Suppressor macrophage treated with lipopolysaccharide for 1 hour (primary cell): ENCODE measurements around the gene FAM177B.

Source experiments
- DNase-seq, 3 donors: peaks; one replicate each; pipeline ENCODE4 v3.0.0-alpha.2; 2020 to 2022

The FAM177B gene

GRCh38 chr1:222736972-222737371 lies at the start of gene FAM177B:
TSS of gene FAM177B (plus strand) at chr1:222737202. CDS start at chr1:222746546, 9,344 bp downstream.
- no peak for DNase-seq

GRCh38 chr1:222691016-222691415 lies 46.0 kb upstream of the FAM177B start:
- DNase-seq = no peak

GRCh38 chr1:222694927-222695326 lies 42.1 kb upstream of the FAM177B start:
- no peak for DNase-seq

GRCh38 chr1:222696741-222697140 lies 40.3 kb upstream of the FAM177B start:
- DNase-seq = no peak

DNA sequence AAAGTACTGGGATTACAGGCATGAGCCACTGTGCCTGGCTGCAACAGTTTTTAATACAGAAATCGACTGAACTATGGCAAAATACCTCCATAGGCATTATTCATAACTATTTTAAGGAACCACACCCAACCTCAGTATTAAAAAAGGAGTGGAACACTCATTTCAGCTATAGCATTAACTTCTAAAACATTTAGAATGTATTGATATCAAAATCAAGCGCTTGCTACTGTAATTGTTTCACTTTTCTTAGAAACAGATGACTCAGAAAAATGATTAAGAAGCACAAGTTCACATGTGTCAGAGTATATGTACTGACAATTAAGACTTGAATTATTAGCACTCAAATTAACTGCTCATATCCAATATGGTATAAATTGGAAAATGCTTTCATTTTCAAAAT lies 39.8 kb upstream of the FAM177B start:
- DNase-seq = peak in 2 of 3 donors; percentile 47 to 49

DNA sequence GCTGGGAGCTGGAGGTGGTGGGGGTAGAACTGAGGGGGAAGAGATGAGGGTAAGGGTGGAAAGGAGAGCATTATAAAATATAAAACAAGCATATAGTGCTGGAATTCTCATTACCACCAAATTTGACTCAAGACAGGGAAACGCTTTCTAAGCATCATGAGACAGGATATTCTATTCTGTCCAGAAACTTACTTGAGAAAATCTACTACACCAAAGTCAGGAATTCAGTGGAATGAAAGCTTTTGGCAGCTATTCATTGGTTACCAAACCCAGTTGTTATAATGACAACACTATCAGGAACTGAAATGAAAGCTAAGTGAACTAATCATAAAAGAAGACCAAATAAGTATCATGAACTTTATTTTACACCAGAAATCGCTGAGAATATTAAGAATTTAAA lies 39.2 kb upstream of the FAM177B start:
- peak in 1 of 3 donors; percentile 28 for DNase-seq

- no peak for DNase-seq
These were observed 34.8 kb upstream of the FAM177B start for GRCh38 chr1:222702210-222702609.

- no peak for DNase-seq
These were observed 32.7 kb upstream of the FAM177B start for GRCh38 chr1:222704260-222704659.

GRCh38 chr1:222706815-222707214 lies 30.2 kb upstream of the FAM177B start:
- DNase-seq = no peak

GRCh38 chr1:222709700-222710153 lies 27.3 kb upstream of the FAM177B start:
- no peak for DNase-seq

DNA sequence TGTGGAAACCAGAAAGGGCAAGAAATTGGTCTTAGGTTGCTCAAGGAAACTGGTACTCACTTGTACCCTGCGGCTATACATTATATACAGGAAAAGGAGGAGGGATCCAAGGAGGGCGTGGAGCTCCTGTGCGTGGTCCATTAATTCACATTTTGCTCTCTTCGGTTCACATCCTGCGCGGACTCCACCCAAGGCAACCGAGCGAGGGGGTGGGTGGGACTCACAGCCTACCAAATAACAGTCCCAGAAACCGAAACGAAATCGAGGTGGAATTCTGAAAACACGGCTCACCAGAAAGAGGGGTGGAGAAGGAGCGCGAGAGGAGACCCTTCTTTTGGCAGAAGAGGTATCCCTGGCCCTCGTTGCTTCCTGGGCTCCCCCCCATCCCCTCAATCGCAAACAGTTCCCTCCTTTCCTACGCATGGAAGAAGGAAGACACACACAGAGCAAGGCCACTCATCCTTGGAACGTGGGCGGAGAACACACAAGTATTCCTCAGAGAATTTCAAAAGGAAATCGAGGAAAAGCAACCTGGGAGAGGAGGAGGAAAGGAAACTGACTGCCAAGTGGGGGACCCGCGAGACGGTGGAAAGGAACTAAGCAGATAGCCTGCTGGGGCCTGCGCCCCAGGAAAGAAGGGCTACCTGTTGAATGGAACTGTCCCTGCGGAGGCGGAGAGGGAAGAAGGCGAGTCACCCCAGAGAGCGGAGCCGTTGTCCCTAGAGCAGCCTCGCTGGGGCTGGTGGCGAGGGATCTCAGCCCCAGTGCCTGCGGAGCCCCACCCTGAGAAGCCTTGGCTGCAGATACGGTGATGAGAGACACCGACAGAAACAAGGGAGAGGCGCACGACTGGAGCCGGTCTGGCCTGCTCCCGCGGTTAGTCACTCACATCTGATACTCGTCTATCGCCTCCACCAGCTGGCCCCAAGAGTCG lies 25.4 kb upstream of the FAM177B start:
- peak; percentile 68 to 84 (median 79) for DNase-seq

DNA sequence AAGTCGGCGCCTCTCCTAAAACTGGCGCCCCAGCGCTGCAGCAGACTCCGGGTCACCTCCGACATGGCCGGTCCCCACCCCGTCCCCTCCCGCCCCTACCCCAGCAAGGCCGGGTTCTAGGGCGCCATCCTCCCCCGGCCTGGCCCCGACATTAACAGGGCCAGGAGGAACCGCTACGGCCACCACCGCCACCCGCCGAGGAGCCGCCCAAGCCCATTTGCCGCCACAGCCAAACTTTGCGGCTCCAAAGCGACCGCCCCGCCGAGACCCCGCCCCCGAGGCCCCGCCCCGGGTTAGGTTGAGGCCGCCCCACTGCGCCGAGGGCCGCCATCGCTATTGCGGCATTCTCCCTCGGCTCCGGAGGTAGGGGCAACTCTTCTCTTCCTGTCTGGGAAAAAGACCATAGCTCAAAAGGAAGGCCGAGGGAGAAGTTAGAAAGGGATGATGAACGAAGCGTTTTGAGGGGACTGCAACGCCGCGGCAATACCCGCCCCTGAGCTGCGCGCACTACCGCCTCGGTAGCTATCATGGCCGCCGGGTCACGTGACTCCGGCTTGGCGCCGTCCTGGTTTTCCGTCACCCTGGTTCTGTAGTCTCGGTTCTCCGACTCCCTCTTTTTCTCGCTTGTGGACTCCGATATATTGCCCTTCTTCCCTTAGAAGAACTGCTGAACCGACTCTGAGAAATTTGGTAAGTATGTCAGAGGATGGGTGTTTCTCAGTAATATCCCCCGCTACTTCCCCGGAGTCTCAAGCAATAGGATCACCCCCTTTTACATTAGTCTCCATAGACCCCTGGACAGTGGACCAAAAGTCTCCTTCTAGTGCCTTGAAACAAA lies 24.5 kb upstream of the FAM177B start, which contains the start of the genes AIDA and BROX:
TSS of gene AIDA (minus strand) at position 239 of the 838 bp plus-strand sequence. CDS start at position 65, 174 bp downstream.
TSS of gene BROX (plus strand) at position 312 of the 838 bp plus-strand sequence. CDS start 3,136 bp downstream, outside the sequence.
- DNase-seq = peak; percentile 91 to 97 (median 96)

DNA sequence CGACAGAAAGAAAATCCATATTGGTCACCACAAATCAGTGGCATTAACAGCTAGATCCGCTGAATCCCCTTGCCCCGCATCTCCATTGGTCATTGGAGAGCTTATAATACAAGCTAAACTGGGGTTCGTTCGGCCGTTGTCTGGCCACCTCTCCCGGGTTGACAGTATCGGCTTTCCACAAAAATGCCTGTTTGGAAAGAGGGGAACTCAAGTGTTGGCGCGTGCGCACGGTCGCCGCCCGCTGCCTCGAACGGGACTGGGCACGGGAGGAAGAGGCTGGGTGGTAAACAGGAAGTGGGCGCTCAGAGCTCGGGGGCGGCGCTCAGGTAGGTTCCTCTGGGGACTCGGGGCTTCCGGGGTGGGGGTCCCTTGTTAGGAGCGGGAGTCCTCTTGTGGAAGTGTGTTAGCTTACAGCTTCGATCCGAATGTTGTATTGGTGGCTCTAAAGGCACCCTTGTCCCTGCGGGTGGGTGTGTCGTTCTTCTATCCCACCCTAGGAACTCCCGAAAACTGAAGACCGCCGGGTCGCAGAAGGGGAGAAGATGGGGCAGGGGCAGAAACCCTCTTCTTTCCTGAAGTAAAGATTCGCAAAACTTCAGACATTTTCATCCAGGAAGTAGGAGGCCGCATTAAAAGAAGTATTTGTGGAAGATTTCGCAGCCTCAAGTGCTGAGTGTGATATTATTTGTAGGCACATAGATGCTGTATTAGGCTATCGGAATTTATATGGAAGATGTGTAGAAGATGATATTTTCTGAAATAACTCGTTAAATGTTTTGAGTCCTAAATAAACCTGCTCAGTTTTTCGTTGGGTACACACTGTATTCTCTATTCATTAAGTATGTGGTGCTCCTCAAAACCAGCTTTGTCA lies 23.7 kb upstream of the FAM177B start:
- peak; percentile 94 to 96 (median 95) for DNase-seq

DNA sequence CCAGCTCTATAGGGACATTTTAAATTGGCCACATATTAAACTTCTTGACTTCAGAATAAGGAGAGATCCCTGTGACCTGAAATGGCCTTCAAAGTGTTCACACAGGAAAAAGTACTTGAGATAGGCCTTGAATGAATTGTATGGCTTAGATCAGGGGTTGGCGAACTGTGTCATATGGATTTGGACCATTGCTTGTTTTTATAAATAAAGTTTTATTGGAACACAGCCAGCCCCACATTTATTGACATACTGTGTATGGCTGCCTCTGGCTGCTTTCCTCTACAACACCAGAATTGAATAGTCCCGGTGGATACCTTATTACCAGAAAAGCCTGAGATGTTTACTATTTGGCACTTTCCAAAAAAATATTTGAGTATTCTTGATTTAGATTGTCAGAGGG lies 20.6 kb upstream of the FAM177B start:
- no peak for DNase-seq

GRCh38 chr1:222728746-222729145 lies 8.3 kb upstream of the FAM177B start:
- DNase-seq = no peak

- DNase-seq = peak in 1 of 3 donors; percentile 18
These were observed 6.1 kb upstream of the FAM177B start for GRCh38 chr1:222730866-222731265.

DNA sequence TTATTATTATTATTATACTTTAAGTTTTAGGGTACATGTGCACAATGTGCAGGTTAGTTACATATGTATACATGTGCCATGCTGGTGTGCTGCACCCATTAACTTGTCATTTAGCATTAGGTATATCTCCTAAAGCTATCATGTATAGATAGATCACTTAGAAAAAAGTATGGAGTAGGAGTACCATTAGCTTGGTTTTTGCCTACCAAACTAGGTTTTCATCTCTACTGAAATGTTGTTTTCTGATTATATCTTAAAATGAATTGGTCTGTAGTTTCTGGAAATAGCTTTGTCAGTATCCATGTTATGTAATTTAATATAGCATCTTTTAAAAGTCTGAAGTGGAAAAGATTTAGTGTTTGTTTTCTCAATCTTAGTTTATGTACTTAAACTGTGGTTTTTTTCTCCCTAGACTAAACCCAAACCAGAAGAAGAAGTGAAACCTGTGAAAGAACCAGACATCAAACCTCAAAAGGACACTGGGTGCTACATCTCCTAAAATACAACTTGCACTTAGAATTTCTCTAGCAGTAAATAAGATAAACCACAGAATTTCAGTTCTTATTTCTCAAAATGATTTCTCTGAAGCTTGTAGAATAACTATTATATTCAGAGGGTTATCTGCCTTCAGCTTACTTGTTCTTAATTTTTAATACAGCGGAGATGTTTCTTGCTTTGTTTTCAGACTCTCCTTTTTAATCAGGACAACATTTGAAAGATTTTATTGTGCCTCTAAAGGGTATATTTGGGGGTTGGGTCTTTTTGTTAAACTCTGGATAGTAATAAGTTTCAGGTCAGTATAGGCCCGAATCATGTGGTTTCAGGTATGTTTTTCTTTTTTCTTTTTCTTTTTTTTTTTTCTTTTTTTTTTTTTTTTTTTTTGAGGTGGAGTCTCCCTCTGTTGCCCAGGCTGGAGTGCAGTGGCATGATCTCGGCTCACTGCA lies 4.5 kb upstream of the FAM177B start:
- DNase-seq = peak in 1 of 3 donors; percentile 39

DNA sequence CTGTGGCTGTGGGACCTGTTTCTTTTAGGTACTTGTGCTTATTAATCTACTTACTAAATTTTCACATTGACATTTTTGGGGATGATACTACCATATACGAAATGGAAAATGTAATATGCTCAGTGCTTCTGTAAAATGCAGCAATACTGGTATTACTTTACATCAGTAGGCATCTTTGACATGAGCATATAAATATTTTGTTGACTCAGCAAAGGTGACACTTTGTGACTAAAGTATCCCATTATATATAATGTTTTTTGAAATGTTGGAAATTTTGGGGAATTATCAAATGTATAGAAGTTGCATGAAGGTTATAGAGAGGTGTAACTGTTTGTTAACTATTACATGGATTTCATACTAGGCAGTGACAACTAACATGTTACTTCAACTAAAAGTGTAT lies 2.3 kb upstream of the FAM177B start:
- no peak for DNase-seq

DNA sequence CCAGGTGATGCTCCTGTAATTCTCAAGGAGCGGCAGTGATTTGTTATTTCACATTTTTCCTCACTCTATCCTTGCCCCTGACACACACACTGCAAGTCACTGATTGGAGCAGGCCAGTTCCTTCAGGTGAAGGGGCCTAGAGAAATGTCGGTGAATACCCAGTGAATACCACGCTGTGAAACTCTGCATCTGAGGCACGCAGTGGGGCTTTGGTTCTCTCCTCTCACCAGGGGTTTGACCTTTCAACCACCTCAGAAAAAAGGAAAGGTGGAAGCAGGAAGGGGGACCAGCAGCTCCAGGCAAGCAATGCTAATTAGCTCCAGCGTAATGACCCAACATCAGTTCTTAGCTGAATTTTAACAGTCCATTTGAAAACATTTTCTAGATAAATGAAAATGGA lies 532 bp upstream of the FAM177B start:
- no peak for DNase-seq

- DNase-seq = no peak
These were observed 2.5 kb downstream of the FAM177B start for GRCh38 chr1:222739465-222739864.

GRCh38 chr1:222739929-222740328 lies 2.9 kb downstream of the FAM177B start:
- DNase-seq = no peak
